GM12873 (cell line): ENCODE results near the gene F13B.

ENCODE experiments used
- CTCF ChIP-seq: IDR thresholded peaks from 2 replicates; pipeline ENCODE4 v1.5.1; 2012; ENCODE audit warnings: low read depth, mild to moderate bottlenecking, moderate library complexity, low read length, control low read depth; ENCODE audit not compliant: insufficient read depth; ENCODE audit errors: missing control alignments

F13B gene

GRCh38 chr1:197066719-197067456 is at the start of gene F13B:
TSS of gene F13B (minus strand) at chr1:197067260. CDS start at chr1:197067223, 37 bp downstream.
- TF ChIP-seq CTCF, result no peak

GRCh38 chr1:197116156-197116555 is 49.1 kb upstream of the F13B start:
- no peak for TF ChIP-seq CTCF

- TF ChIP-seq CTCF, result no peak
These were observed 39.8 kb upstream of the F13B start for GRCh38 chr1:197106869-197107268.

GRCh38 chr1:197103300-197103699 is 36.2 kb upstream of the F13B start:
- TF ChIP-seq CTCF, result no peak

- no peak for TF ChIP-seq CTCF
These were observed 34.9 kb upstream of the F13B start for GRCh38 chr1:197101978-197102377.

GRCh38 chr1:197100677-197101076 is 33.6 kb upstream of the F13B start:
- no peak for TF ChIP-seq CTCF

GRCh38 chr1:197099444-197099843 is 32.4 kb upstream of the F13B start:
- no peak for TF ChIP-seq CTCF
